Astrocyte (in vitro differentiated cells and primary cell): ENCODE measurements around the gene SPINK14. TPM values are rescaled to one million over a fixed set of nuclear protein-coding genes. Genes with fewer than 3 reads are reported as not detected.

Experiments
- DNase-seq: peaks from one replicate; pipeline ENCODE4 v3.0.0-alpha.2; 2010; ENCODE audit warnings: low read depth
- FAIRE-seq: peaks from 2 replicates; lab custom pipeline; 2011; peaks lifted over from hg19 to GRCh38; lab: Jason Lieb, UNC
- H2AFZ ChIP-seq: 2 replicates; pipeline ENCODE4 v1.6.0; 2012; ENCODE audit warnings: low read depth, low read length, inconsistent platforms
- H3K27ac ChIP-seq: 2 replicates; pipeline ENCODE4 v1.5.1; 2011; ENCODE audit warnings: low read depth, low read length, inconsistent platforms
- H3K27me3 ChIP-seq: 2 replicates; pipeline ENCODE4 v1.6.0; 2011; ENCODE audit warnings: low read length, inconsistent platforms; ENCODE audit not compliant: insufficient read depth
- H3K36me3 ChIP-seq: 2 replicates; pipeline ENCODE4 v1.5.1; 2011; ENCODE audit warnings: low read length, inconsistent platforms; ENCODE audit not compliant: insufficient read depth
- H3K4me1 ChIP-seq: 2 replicates; pipeline ENCODE4 v1.5.1; 2011; ENCODE audit warnings: low read length, inconsistent platforms; ENCODE audit not compliant: insufficient read depth
- H3K4me2 ChIP-seq: 2 replicates; pipeline ENCODE4 v1.6.0; 2012; ENCODE audit warnings: low read length, inconsistent platforms
- H3K4me3 ChIP-seq: 2 replicates; pipeline ENCODE4 v1.5.1; 2011; ENCODE audit warnings: low read depth, mild to moderate bottlenecking, low read length, inconsistent platforms; ENCODE audit not compliant: insufficient read depth
- H3K79me2 ChIP-seq: 2 replicates; pipeline ENCODE4 v1.6.0; 2012; ENCODE audit warnings: mild to moderate bottlenecking, low read length, inconsistent platforms; ENCODE audit not compliant: insufficient read depth
- H3K9ac ChIP-seq: 2 replicates; pipeline ENCODE4 v1.6.0; 2012; ENCODE audit warnings: mild to moderate bottlenecking, low read length, inconsistent platforms
- H3K9me3 ChIP-seq: 2 replicates; pipeline ENCODE4 v1.5.1; 2012; ENCODE audit warnings: low read depth, mild to moderate bottlenecking, low read length, inconsistent platforms; ENCODE audit not compliant: insufficient read depth
- H4K20me1 ChIP-seq: 2 replicates; pipeline ENCODE4 v1.6.0; 2012; ENCODE audit warnings: low read length, inconsistent platforms; ENCODE audit not compliant: insufficient read depth
- H3K27ac Mint-ChIP-seq: one replicate; pipeline ENCODE4 v1.8.0; 2021; ENCODE audit warnings: mild to moderate bottlenecking, mixed read lengths; ENCODE audit not compliant: unreplicated experiment
- H3K27me3 Mint-ChIP-seq: one replicate; pipeline ENCODE4 v1.8.0; 2021; ENCODE audit warnings: low read depth, mixed read lengths; ENCODE audit not compliant: unreplicated experiment
- H3K36me3 Mint-ChIP-seq: one replicate; pipeline ENCODE4 v1.8.0; 2021; ENCODE audit warnings: low read depth, mixed read lengths; ENCODE audit not compliant: unreplicated experiment
- H3K4me1 Mint-ChIP-seq: one replicate; pipeline ENCODE4 v1.8.0; 2021; ENCODE audit warnings: low read depth, mixed read lengths; ENCODE audit not compliant: unreplicated experiment
- H3K4me3 Mint-ChIP-seq: one replicate; pipeline ENCODE4 v1.8.0; 2021; ENCODE audit warnings: mild to moderate bottlenecking, moderate library complexity, mixed read lengths; ENCODE audit not compliant: unreplicated experiment
- H3K9me3 Mint-ChIP-seq: one replicate; pipeline ENCODE4 v1.8.0; 2021; ENCODE audit warnings: mild to moderate bottlenecking, mixed read lengths; ENCODE audit not compliant: unreplicated experiment
- CTCF ChIP-seq: IDR thresholded peaks from 2 replicates; pipeline ENCODE4 v1.5.1; 2011; ENCODE audit warnings: low read depth, mild to moderate bottlenecking, inconsistent platforms, low read length, moderate library complexity; ENCODE audit not compliant: insufficient read depth
- EZH2 ChIP-seq: IDR thresholded peaks from 2 replicates; pipeline ENCODE4 v1.6.1; 2012; ENCODE audit warnings: mild to moderate bottlenecking, low read length, inconsistent platforms; ENCODE audit not compliant: insufficient read depth
- total RNA-seq: library from RNA; stranded (reverse); gene quantifications from 2 replicates; pipeline ENCODE4 v1.2.1, GENCODE V29; 2021

Gene SPINK14
- total RNA-seq, 1 donor from 2014 or later = not detected

DNA sequence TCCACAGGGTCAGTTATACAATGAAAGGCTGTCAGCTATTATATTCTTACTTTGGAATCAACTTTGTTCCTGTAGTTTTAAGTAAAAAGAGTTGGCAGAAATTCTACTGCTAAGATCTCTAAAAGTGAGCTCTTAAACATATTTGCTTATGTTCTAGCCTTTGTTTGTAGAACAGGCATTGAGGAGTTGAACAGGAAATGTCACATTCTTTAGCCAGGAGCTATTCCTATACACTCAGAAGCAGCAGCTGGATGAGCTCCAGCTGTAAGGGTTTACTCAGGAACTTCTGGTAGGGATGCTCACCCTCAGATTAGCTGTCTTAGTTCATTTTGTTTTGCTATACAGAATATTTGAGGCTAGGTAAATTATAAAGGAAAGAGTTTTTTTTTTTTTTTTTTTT lies 22.4 kb upstream of the SPINK14 start:
- DNase-seq (peak; percentile 20), FAIRE-seq (no peak)
- Histone ChIP-seq H3K4me3 (no peak overlapping the region), H3K36me3 (no peaks in the 10 kb centered on the region), H3K4me1 (no peaks in the 10 kb centered on the region), H3K9ac (no peak overlapping the region), H3K27me3 (no peaks in the 10 kb centered on the region), H2AFZ (no peak overlapping the region), H3K27ac (no peak overlapping the region), H3K79me2 (no peaks in the 10 kb centered on the region), H3K4me2 (no peak overlapping the region), H3K9me3 (no peaks in the 10 kb centered on the region), H4K20me1 (no peaks in the 10 kb centered on the region)
- Mint-ChIP-seq H3K9me3 (no peaks in the 10 kb centered on the region), H3K36me3 (no peaks in the 10 kb centered on the region), H3K4me3 (no peak overlapping the region), H3K27me3 (no peaks in the 10 kb centered on the region), H3K27ac (no peak overlapping the region), H3K4me1 (peaks cover 6% of the 10 kb centered on the region)
- TF ChIP-seq CTCF (no peak), EZH2 (no peak)

GRCh38 chr5:148146487-148146886 lies 21.9 kb upstream of the SPINK14 start:
- Mint-ChIP-seq H3K4me1 (peaks cover 6% of the 10 kb centered on the region), H3K4me3 (no peak overlapping the region), H3K36me3 (no peaks in the 10 kb centered on the region), H3K27me3 (no peaks in the 10 kb centered on the region), H3K9me3 (no peaks in the 10 kb centered on the region), H3K27ac (no peak overlapping the region)
- H3K27me3 ChIP-seq = no peaks in the 10 kb centered on the region
- H4K20me1 ChIP-seq = no peaks in the 10 kb centered on the region
- FAIRE-seq (no peak), DNase-seq (no peak)
- no peak overlapping the region for H2AFZ ChIP-seq
- no peaks in the 10 kb centered on the region for H3K79me2 ChIP-seq
- H3K4me2 ChIP-seq = no peak overlapping the region
- no peaks in the 10 kb centered on the region for H3K4me1 ChIP-seq
- H3K27ac ChIP-seq = no peak overlapping the region
- H3K4me3 ChIP-seq = no peak overlapping the region
- no peaks in the 10 kb centered on the region for H3K9me3 ChIP-seq
- H3K9ac ChIP-seq = no peak overlapping the region
- no peaks in the 10 kb centered on the region for H3K36me3 ChIP-seq
- TF ChIP-seq CTCF (no peak), EZH2 (no peak)

GRCh38 chr5:148147415-148147814 lies 20.9 kb upstream of the SPINK14 start:
- Mint-ChIP-seq H3K9me3 (no peaks in the 10 kb centered on the region), H3K4me3 (no peak overlapping the region), H3K27me3 (no peaks in the 10 kb centered on the region), H3K4me1 (peaks cover 6% of the 10 kb centered on the region), H3K27ac (no peak overlapping the region), H3K36me3 (no peaks in the 10 kb centered on the region)
- H3K27ac ChIP-seq = no peak overlapping the region
- H3K4me1 ChIP-seq = no peaks in the 10 kb centered on the region
- FAIRE-seq = no peak
- no peaks in the 10 kb centered on the region for H3K9me3 ChIP-seq
- H3K27me3 ChIP-seq = no peaks in the 10 kb centered on the region
- H3K79me2 ChIP-seq = no peaks in the 10 kb centered on the region
- H3K36me3 ChIP-seq = no peaks in the 10 kb centered on the region
- H2AFZ ChIP-seq = no peak overlapping the region
- H3K4me2 ChIP-seq = no peak overlapping the region
- H3K9ac ChIP-seq = no peak overlapping the region
- no peaks in the 10 kb centered on the region for H4K20me1 ChIP-seq
- no peak for DNase-seq
- TF ChIP-seq EZH2 = no peak
- no peak for TF ChIP-seq CTCF
- H3K4me3 ChIP-seq = no peak overlapping the region
